Activated naive CD8-positive, alpha-beta T cell (primary cell): Measurements from ENCODE around the gene PLEKHA7.
"Not testable (repeated sequence)": the region's sequence is repeated elsewhere in the genome, so short reads cannot be mapped to it uniquely, and the experiment has no call there.

Source experiments
- H3K27ac Mint-ChIP-seq: one replicate; pipeline ENCODE4 v1.8.0; 2021; ENCODE audit warnings: mixed read lengths
- H3K27me3 Mint-ChIP-seq: one replicate; pipeline ENCODE4 v1.8.0; 2021; ENCODE audit warnings: mixed read lengths
- H3K36me3 Mint-ChIP-seq: one replicate; pipeline ENCODE4 v1.8.0; 2021; ENCODE audit warnings: mixed read lengths
- H3K4me1 Mint-ChIP-seq: one replicate; pipeline ENCODE4 v1.8.0; 2021; ENCODE audit warnings: low read depth, mixed read lengths
- H3K4me3 Mint-ChIP-seq: one replicate; pipeline ENCODE4 v1.8.0; 2021; ENCODE audit warnings: mild to moderate bottlenecking, mixed read lengths
- H3K9me3 Mint-ChIP-seq: one replicate; pipeline ENCODE4 v1.8.0; 2021; ENCODE audit warnings: low read depth, mixed read lengths

Gene PLEKHA7

GRCh38 chr11:16899708-16900303, 114.4 kb downstream of the PLEKHA7 start:
- Mint-ChIP-seq H3K4me1 (peaks cover 41% of the 10 kb centered on the region), H3K27ac (no peak overlapping the region), H3K9me3 (peaks cover 12% of the 10 kb centered on the region), H3K4me3 (no peak overlapping the region), H3K27me3 (peaks cover 4% of the 10 kb centered on the region), H3K36me3 (peaks cover 6% of the 10 kb centered on the region)

DNA sequence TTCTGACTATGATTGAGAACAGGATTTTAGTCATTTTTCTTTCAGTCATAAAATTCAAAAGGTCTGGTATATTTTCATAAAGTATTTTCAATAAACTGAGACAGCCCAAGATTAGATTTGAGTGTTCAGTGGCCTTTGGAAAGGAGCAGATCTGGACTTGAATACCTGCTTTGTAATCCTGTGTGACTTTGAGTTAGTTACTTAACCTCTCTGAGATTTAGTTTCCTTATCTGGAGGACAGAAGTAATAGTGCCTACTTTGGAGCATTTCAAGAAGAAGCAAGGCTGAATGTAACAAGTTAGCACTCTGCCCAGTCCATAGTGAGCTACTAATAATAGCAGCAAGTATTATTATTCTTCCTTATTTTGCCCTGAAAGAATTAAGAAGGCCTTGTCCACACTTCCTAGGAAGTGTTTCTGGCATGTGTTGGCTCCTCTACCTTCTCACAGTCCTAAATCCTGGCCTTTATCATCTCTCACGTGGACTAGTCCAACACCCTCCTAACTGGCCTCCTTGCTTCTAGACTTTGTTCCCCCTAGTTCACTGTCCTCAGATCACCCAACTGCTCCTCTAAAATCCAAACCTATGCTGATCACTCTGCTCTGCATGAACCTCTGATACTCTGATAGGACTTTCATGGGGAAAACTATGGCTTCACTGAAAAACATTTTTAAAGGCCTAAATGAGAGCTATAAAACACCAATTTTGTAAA, 115.8 kb downstream of the PLEKHA7 start:
- Mint-ChIP-seq H3K27ac (peak overlapping the region; percentile 56), H3K4me1 (peaks cover 33% of the 10 kb centered on the region)

GRCh38 chr11:16897470-16898061, 116.6 kb downstream of the PLEKHA7 start:
- Mint-ChIP-seq H3K27me3 (peaks cover 4% of the 10 kb centered on the region), H3K4me1 (peaks cover 25% of the 10 kb centered on the region), H3K36me3 (peaks cover 3% of the 10 kb centered on the region), H3K27ac (peak overlapping the region; percentile 4), H3K4me3 (no peak overlapping the region), H3K9me3 (peaks cover 3% of the 10 kb centered on the region)

More for the DNA sequence above, 115.8 kb downstream of the PLEKHA7 start:
- Mint-ChIP-seq H3K27me3 (peaks cover 4% of the 10 kb centered on the region), H3K4me3 (no peak overlapping the region), H3K36me3 (peaks cover 5% of the 10 kb centered on the region), H3K9me3 (peaks cover 6% of the 10 kb centered on the region)

GRCh38 chr11:16896729-16897469, 117.3 kb downstream of the PLEKHA7 start:
- Mint-ChIP-seq H3K4me1 (peaks cover 18% of the 10 kb centered on the region), H3K4me3 (no peak overlapping the region), H3K36me3 (peaks cover 2% of the 10 kb centered on the region), H3K9me3 (peaks cover 2% of the 10 kb centered on the region), H3K27me3 (peaks cover 4% of the 10 kb centered on the region), H3K27ac (no peak overlapping the region)

DNA sequence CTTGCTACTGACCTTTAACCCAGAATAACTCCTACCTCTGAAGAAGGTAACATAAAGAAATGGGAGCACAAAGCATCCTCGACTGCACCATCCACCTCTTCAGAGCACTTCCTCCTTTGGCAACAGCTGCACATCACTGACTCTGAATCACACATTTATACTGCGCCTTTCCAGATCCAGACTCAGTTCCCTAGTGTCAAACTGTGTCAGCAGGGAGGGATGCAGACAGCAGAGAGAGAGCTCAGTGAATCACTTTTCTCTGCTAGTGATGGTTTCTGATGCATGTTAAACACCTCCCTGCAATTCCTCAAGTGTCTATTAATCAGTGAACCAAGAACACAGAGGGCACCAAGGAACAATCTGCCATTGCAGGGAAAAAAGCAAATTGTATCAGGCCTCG, 118.9 kb downstream of the PLEKHA7 start:
- Mint-ChIP-seq H3K27ac (peak overlapping the region; percentile 22), H3K36me3 (no peaks in the 10 kb centered on the region), H3K27me3 (peaks cover 4% of the 10 kb centered on the region), H3K4me1 (peaks cover 8% of the 10 kb centered on the region), H3K9me3 (no peaks in the 10 kb centered on the region), H3K4me3 (no peak overlapping the region)

GRCh38 chr11:16893456-16894066, 120.7 kb downstream of the PLEKHA7 start:
- H3K27ac Mint-ChIP-seq: no peak overlapping the region
- H3K4me3 Mint-ChIP-seq: no peak overlapping the region
- peaks cover 5% of the 10 kb centered on the region for H3K9me3 Mint-ChIP-seq
- no peaks in the 10 kb centered on the region for H3K36me3 Mint-ChIP-seq
- peaks cover 4% of the 10 kb centered on the region for H3K27me3 Mint-ChIP-seq
- peaks cover 6% of the 10 kb centered on the region for H3K4me1 Mint-ChIP-seq

GRCh38 chr11:16891964-16892363, 122.2 kb downstream of the PLEKHA7 start:
- Mint-ChIP-seq H3K9me3 (peaks cover 5% of the 10 kb centered on the region), H3K4me3 (no peak overlapping the region), H3K27ac (no peak overlapping the region), H3K27me3 (peaks cover 4% of the 10 kb centered on the region), H3K4me1 (no peaks in the 10 kb centered on the region), H3K36me3 (no peaks in the 10 kb centered on the region)

GRCh38 chr11:16891165-16891564, 123.0 kb downstream of the PLEKHA7 start:
- Mint-ChIP-seq H3K9me3 (peaks cover 5% of the 10 kb centered on the region), H3K27ac (no peak overlapping the region), H3K36me3 (no peaks in the 10 kb centered on the region), H3K4me3 (no peak overlapping the region), H3K4me1 (no peaks in the 10 kb centered on the region), H3K27me3 (no peaks in the 10 kb centered on the region)

GRCh38 chr11:16890442-16890841, 123.8 kb downstream of the PLEKHA7 start:
- Mint-ChIP-seq H3K4me3 (no peak overlapping the region), H3K4me1 (no peaks in the 10 kb centered on the region), H3K36me3 (no peaks in the 10 kb centered on the region), H3K27ac (no peak overlapping the region), H3K27me3 (no peaks in the 10 kb centered on the region), H3K9me3 (peaks cover 5% of the 10 kb centered on the region)

GRCh38 chr11:16889905-16890304, 124.3 kb downstream of the PLEKHA7 start:
- H3K4me1 Mint-ChIP-seq: no peaks in the 10 kb centered on the region

DNA sequence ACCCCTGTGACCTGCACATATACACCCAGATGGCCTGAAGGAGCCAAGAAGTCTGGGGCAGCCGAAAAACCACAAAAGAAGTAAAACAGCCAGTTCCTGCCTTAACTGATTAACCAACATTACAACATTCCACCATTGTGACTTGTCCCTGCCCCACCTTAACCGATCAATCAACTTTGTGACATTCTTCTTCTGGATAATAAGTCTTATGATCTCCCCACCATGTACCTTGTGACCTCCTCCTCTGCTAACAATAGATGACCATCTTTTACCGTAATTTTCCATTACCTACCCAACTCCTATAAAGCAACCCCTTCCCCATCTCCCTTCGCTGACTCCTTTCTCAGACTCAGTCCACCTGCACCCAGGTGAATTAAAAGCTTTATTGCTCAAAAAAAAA, 125.2 kb downstream of the PLEKHA7 start:
- H3K36me3 Mint-ChIP-seq, H3K9me3 Mint-ChIP-seq, H3K4me3 Mint-ChIP-seq, H3K4me1 Mint-ChIP-seq, H3K27ac Mint-ChIP-seq, H3K27me3 Mint-ChIP-seq: not testable (repeated sequence)

More at GRCh38 chr11:16889905-16890304, 124.3 kb downstream of the PLEKHA7 start:
- Mint-ChIP-seq H3K4me3 (no peak overlapping the region), H3K36me3 (no peaks in the 10 kb centered on the region), H3K27me3 (no peaks in the 10 kb centered on the region), H3K27ac (no peak overlapping the region), H3K9me3 (peaks cover 5% of the 10 kb centered on the region)

GRCh38 chr11:16887887-16888286, 126.3 kb downstream of the PLEKHA7 start:
- not testable (repeated sequence) for H3K36me3 Mint-ChIP-seq, H3K27me3 Mint-ChIP-seq, H3K4me3 Mint-ChIP-seq, H3K4me1 Mint-ChIP-seq, H3K27ac Mint-ChIP-seq, H3K9me3 Mint-ChIP-seq

GRCh38 chr11:16883174-16883573, 131.0 kb downstream of the PLEKHA7 start:
- H3K36me3 Mint-ChIP-seq: no peaks in the 10 kb centered on the region
- no peak overlapping the region for H3K27ac Mint-ChIP-seq
- H3K27me3 Mint-ChIP-seq: peaks cover 4% of the 10 kb centered on the region
- no peak overlapping the region for H3K4me3 Mint-ChIP-seq
- no peaks in the 10 kb centered on the region for H3K4me1 Mint-ChIP-seq
- H3K9me3 Mint-ChIP-seq: no peaks in the 10 kb centered on the region

GRCh38 chr11:16881766-16882165, 132.4 kb downstream of the PLEKHA7 start:
- no peak overlapping the region for H3K4me3 Mint-ChIP-seq

More at GRCh38 chr11:16881766-16882165, 132.4 kb downstream of the PLEKHA7 start:
- H3K4me1 Mint-ChIP-seq: no peaks in the 10 kb centered on the region
- H3K9me3 Mint-ChIP-seq: no peaks in the 10 kb centered on the region
- peaks cover 4% of the 10 kb centered on the region for H3K27me3 Mint-ChIP-seq
- no peak overlapping the region for H3K27ac Mint-ChIP-seq
- H3K36me3 Mint-ChIP-seq: no peaks in the 10 kb centered on the region
